Endodermal cell (in vitro differentiated cells): ENCODE results near the gene LIN37. TPM values are rescaled to one million over a fixed set of nuclear protein-coding genes. Genes with fewer than 3 reads are reported as not detected.

ENCODE experiments used
- DNase-seq: peaks from one replicate; pipeline ENCODE4 v3.0.0-alpha.2; 2017
- H3K27ac ChIP-seq: 2 replicates; pipeline ENCODE4 v1.5.1; 2013; ENCODE audit warnings: mild to moderate bottlenecking, low read depth, low read length, moderate library complexity
- H3K27me3 ChIP-seq: 2 replicates; pipeline ENCODE4 v1.6.1; 2013; ENCODE audit warnings: mild to moderate bottlenecking, low read length, moderate library complexity; ENCODE audit not compliant: insufficient read depth, control insufficient read depth, poor library complexity, severe bottlenecking
- H3K36me3 ChIP-seq: 2 replicates; pipeline ENCODE4 v1.7.0; 2013; ENCODE audit warnings: mild to moderate bottlenecking, low read length, moderate library complexity; ENCODE audit not compliant: control insufficient read depth, insufficient read depth
- H3K4me1 ChIP-seq: one replicate; pipeline ENCODE4 v1.7.0; 2013; ENCODE audit warnings: low read length; ENCODE audit not compliant: control insufficient read depth, insufficient read depth
- H3K4me3 ChIP-seq: 2 replicates; pipeline ENCODE4 v1.5.1; 2013; ENCODE audit warnings: mild to moderate bottlenecking, low read length, moderate library complexity
- H3K9ac ChIP-seq: 2 replicates; pipeline ENCODE4 v1.6.1; 2013; ENCODE audit warnings: mild to moderate bottlenecking, low read length, moderate library complexity; ENCODE audit not compliant: poor library complexity, severe bottlenecking; ENCODE audit errors: extremely low read depth
- H3K9me3 ChIP-seq: 2 replicates; pipeline ENCODE4 v1.6.1; 2013; ENCODE audit warnings: mild to moderate bottlenecking, low read length, moderate library complexity; ENCODE audit not compliant: control insufficient read depth
- H3K27ac Mint-ChIP-seq: 2 replicates; pipeline ENCODE4 v1.8.0; 2020; ENCODE audit warnings: mixed read lengths
- H3K27me3 Mint-ChIP-seq: 2 replicates; pipeline ENCODE4 v1.8.0; 2021; ENCODE audit warnings: mild to moderate bottlenecking, mixed read lengths; ENCODE audit not compliant: insufficient read depth
- H3K36me3 Mint-ChIP-seq: 2 replicates; pipeline ENCODE4 v1.8.0; 2020; ENCODE audit warnings: low read depth, mixed read lengths
- H3K4me1 Mint-ChIP-seq: 2 replicates; pipeline ENCODE4 v1.8.0; 2020; ENCODE audit warnings: mixed read lengths
- H3K4me3 Mint-ChIP-seq: 2 replicates; pipeline ENCODE4 v1.8.0; 2020; ENCODE audit warnings: mild to moderate bottlenecking, moderate library complexity, mixed read lengths
- H3K9me3 Mint-ChIP-seq: 2 replicates; pipeline ENCODE4 v1.8.0; 2020; ENCODE audit warnings: mild to moderate bottlenecking, mixed read lengths
- CTCF ChIP-seq: fragments of 200-600 bp; sonication (generic); conservative IDR thresholded peaks from 2 replicates; pipeline ENCODE4 v1.5.0; 2021; ENCODE audit warnings: antibody characterized with exemption, mild to moderate bottlenecking
- WGBS, 2 experiments: methylation state at CpG; one replicate each; pipeline versions ENCODE4 v1.1.5 to v1.1.7; 2013; ENCODE audit warnings: missing lambda C conversion rate in 2 of 2, mixed read lengths in 1 of 2; ENCODE audit not compliant: insufficient coverage in 1 of 2, insufficient read length in 1 of 2; 5-methylcytosine and 5-hydroxymethylcytosine counted together
- total RNA-seq, 2 donors: library from RNA; stranded (reverse); fragmentation: NEBNext Ultra II Directional in 1 of 2; extraction: Animal tissue kit (Norgen Biotek cat#: 25700) in 1 of 2; gene quantifications; 2 replicates in 1 of 2; 3 replicates in 1 of 2; pipeline ENCODE4 v1.2.1, GENCODE V29; 2021

The LIN37 gene
- total RNA-seq, 2 donors from 2014 or later, result 6.6 to 7.6 TPM

- no peaks in the 10 kb centered on the region for H3K9me3 Mint-ChIP-seq
- no peak overlapping the region for H3K4me3 ChIP-seq
- TF ChIP-seq CTCF, result no peak
- H3K4me1 Mint-ChIP-seq, result peaks cover 11% of the 10 kb centered on the region
- no peak overlapping the region for H3K4me3 Mint-ChIP-seq
- DNase-seq, result no peak
- H3K4me1 ChIP-seq, result no peaks in the 10 kb centered on the region
- peaks cover 7% of the 10 kb centered on the region for H3K27me3 ChIP-seq
- peaks cover 9% of the 10 kb centered on the region for H3K36me3 ChIP-seq
- H3K27me3 Mint-ChIP-seq, result peaks cover 24% of the 10 kb centered on the region
- no peak overlapping the region for H3K27ac ChIP-seq
- H3K36me3 Mint-ChIP-seq, result peaks cover 2% of the 10 kb centered on the region
- no peaks in the 10 kb centered on the region for H3K9me3 ChIP-seq
- 94 to 97% methylated on average over 5 to 13 of the region's 14 CpGs for WGBS, 2 experiments
- H3K9ac ChIP-seq, result no peak overlapping the region
- no peak overlapping the region for H3K27ac Mint-ChIP-seq
Observed at GRCh38 chr19:35751839-35752745, 3.7 kb downstream of the LIN37 start.

GRCh38 chr19:35752746-35753350 is 4.5 kb downstream of the LIN37 start:
- Mint-ChIP-seq H3K27me3 (peaks cover 25% of the 10 kb centered on the region), H3K36me3 (peaks cover under 1% of the 10 kb centered on the region), H3K4me1 (peaks cover 11% of the 10 kb centered on the region), H3K4me3 (no peak overlapping the region), H3K27ac (no peak overlapping the region), H3K9me3 (no peaks in the 10 kb centered on the region)
- no peak overlapping the region for H3K4me3 ChIP-seq
- no peaks in the 10 kb centered on the region for H3K9me3 ChIP-seq
- H3K27ac ChIP-seq, result no peak overlapping the region
- no peak overlapping the region for H3K9ac ChIP-seq
- H3K36me3 ChIP-seq, result peaks cover 5% of the 10 kb centered on the region
- DNase-seq, result no peak
- H3K4me1 ChIP-seq, result no peaks in the 10 kb centered on the region
- WGBS, 2 experiments, result 93 to 98% methylated on average over 14 to 19 of the region's 20 CpGs
- no peak for TF ChIP-seq CTCF
- peaks cover 7% of the 10 kb centered on the region for H3K27me3 ChIP-seq

GRCh38 chr19:35753634-35754369 is 5.4 kb downstream of the LIN37 start:
- peaks cover 5% of the 10 kb centered on the region for H3K36me3 ChIP-seq
- Mint-ChIP-seq H3K36me3 (no peaks in the 10 kb centered on the region), H3K27me3 (peaks cover 25% of the 10 kb centered on the region), H3K27ac (no peak overlapping the region), H3K4me3 (no peak overlapping the region), H3K4me1 (peaks cover 11% of the 10 kb centered on the region), H3K9me3 (no peaks in the 10 kb centered on the region)
- TF ChIP-seq CTCF, result no peak
- DNase-seq, result no peak
- H3K4me1 ChIP-seq, result no peaks in the 10 kb centered on the region
- peaks cover 7% of the 10 kb centered on the region for H3K27me3 ChIP-seq
- no peak overlapping the region for H3K27ac ChIP-seq
- no peak overlapping the region for H3K9ac ChIP-seq
- H3K9me3 ChIP-seq, result no peaks in the 10 kb centered on the region
- 93 to 96% methylated on average over 18 to 20 of the region's 20 CpGs for WGBS, 2 experiments
- H3K4me3 ChIP-seq, result no peak overlapping the region
